H1 (cell line): ENCODE measurements around the gene NMNAT3.

ENCODE experiments used
- CBX8 ChIP-seq: fragments of 300-800, 300-1000 bp; sonication (generic); IDR thresholded peaks from 2 replicates; pipeline ENCODE4 v1.7.1; 2016; ENCODE audit warnings: low read depth, low read length, borderline replicate concordance
- CEBPB ChIP-seq: IDR thresholded peaks from 2 replicates; pipeline ENCODE4 v1.6.1; 2012; ENCODE audit warnings: low read depth, low read length
- EP300 ChIP-seq, 2 experiments: IDR thresholded peaks; 1 replicate in 1 of 2; 2 replicates in 1 of 2; pipeline ENCODE4 v1.6.1; 2011 to 2012; ENCODE audit warnings: low read depth in 2 of 2, low read length in 2 of 2, mild to moderate bottlenecking in 2 of 2, borderline replicate concordance in 1 of 2, inconsistent platforms in 1 of 2, moderate library complexity in 1 of 2
- KDM1A ChIP-seq: fragments of 200-600, 300-600 bp; sonication (generic); IDR thresholded peaks from 2 replicates; pipeline ENCODE4 v1.7.1; 2016; ENCODE audit warnings: mild to moderate bottlenecking, low read length, borderline replicate concordance
- POLR2A ChIP-seq, 2 experiments: IDR thresholded peaks; 1 replicate in 1 of 2; 2 replicates in 1 of 2; pipeline ENCODE4 v1.6.1; 2011; ENCODE audit warnings: low read depth in 2 of 2, low read length in 2 of 2, mild to moderate bottlenecking in 2 of 2; ENCODE audit errors: control extremely low read depth in 1 of 2
- POLR2AphosphoS5 ChIP-seq: IDR thresholded peaks from 2 replicates; pipeline ENCODE4 v1.6.1; 2011; ENCODE audit warnings: low read depth, low read length
- RXRA ChIP-seq: IDR thresholded peaks from 2 replicates; pipeline ENCODE4 v1.6.1; 2011; ENCODE audit warnings: low read depth, mild to moderate bottlenecking, low read length, moderate library complexity; ENCODE audit not compliant: insufficient read depth
- SP2 ChIP-seq: IDR thresholded peaks from 2 replicates; pipeline ENCODE4 v1.6.1; 2012; ENCODE audit warnings: mild to moderate bottlenecking, low read length, inconsistent platforms
- TF ChIP-seq, protein P1 (sequence below): IDR thresholded peaks from 2 replicates; pipeline ENCODE4 v1.6.1; 2011; ENCODE audit warnings: low read length, improper control_type of control experiment
- TF ChIP-seq, protein P2 (sequence below), 3 experiments: IDR thresholded peaks; 1 replicate in 2 of 3; 2 replicates in 1 of 3; pipeline versions ENCODE4 v1.5.1 to v1.6.1; 2011; ENCODE audit warnings: low read length in 3 of 3, mild to moderate bottlenecking in 3 of 3, inconsistent platforms in 2 of 3, low read depth in 1 of 3, moderate library complexity in 1 of 3; ENCODE audit not compliant: insufficient read depth in 1 of 3; ENCODE audit errors: control extremely low read depth in 1 of 3

GRCh38 chr3:139642996-139643395 lies 34.8 kb downstream of the NMNAT3 start:
- TF ChIP-seq, protein P1, sequence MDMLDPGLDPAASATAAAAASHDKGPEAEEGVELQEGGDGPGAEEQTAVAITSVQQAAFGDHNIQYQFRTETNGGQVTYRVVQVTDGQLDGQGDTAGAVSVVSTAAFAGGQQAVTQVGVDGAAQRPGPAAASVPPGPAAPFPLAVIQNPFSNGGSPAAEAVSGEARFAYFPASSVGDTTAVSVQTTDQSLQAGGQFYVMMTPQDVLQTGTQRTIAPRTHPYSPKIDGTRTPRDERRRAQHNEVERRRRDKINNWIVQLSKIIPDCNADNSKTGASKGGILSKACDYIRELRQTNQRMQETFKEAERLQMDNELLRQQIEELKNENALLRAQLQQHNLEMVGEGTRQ = no peak
- TF ChIP-seq CBX8 (no peak), POLR2AphosphoS5 (no peak), RXRA (no peak), POLR2A (IDR thresholded peaks at IDR 0.05; ENCODE audit: control extremely low read depth in 1 of 2, low read depth in 2 of 2, low read length in 2 of 2) (no peak), EP300 (IDR thresholded peaks at IDR 0.05; ENCODE audit: borderline replicate concordance in 1 of 2, low read depth in 2 of 2, low read length in 2 of 2) (no peak), CEBPB (no peak), KDM1A (no peak), SP2 (no peak)
- TF ChIP-seq, protein P2, sequence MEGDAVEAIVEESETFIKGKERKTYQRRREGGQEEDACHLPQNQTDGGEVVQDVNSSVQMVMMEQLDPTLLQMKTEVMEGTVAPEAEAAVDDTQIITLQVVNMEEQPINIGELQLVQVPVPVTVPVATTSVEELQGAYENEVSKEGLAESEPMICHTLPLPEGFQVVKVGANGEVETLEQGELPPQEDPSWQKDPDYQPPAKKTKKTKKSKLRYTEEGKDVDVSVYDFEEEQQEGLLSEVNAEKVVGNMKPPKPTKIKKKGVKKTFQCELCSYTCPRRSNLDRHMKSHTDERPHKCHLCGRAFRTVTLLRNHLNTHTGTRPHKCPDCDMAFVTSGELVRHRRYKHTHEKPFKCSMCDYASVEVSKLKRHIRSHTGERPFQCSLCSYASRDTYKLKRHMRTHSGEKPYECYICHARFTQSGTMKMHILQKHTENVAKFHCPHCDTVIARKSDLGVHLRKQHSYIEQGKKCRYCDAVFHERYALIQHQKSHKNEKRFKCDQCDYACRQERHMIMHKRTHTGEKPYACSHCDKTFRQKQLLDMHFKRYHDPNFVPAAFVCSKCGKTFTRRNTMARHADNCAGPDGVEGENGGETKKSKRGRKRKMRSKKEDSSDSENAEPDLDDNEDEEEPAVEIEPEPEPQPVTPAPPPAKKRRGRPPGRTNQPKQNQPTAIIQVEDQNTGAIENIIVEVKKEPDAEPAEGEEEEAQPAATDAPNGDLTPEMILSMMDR (IDR thresholded peaks at IDR 0.05; ENCODE audit: control extremely low read depth in 1 of 3, insufficient read depth in 1 of 3, low read depth in 1 of 3, low read length in 3 of 3) = no peak
